ENCODE measurements around the gene ARHGAP10.

DNA sequence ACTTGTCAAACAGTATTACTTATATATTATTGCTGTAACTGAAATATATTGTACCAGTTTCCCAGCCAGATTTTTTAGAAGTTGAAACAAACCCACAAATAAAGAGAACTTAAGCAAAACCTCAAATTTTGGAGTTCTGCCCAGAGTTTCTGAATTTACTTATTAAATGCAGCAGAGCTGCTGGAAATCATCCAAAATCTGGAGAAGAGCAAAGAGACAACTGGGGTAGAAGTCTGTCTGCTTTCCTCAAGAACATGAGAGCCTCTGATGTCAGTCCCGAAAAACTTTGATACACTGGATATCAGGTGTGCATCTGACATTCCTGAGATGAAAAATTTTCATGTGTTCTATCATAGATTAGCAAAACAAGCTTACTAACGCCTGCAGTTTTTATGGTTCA lies 384.4 kb downstream of the ARHGAP10 start:
- no peak for TF ChIP-seq EZH2 (IDR thresholded peaks at IDR 0.05; ENCODE audit: insufficient read depth, low read length)
- TF ChIP-seq, protein P1, sequence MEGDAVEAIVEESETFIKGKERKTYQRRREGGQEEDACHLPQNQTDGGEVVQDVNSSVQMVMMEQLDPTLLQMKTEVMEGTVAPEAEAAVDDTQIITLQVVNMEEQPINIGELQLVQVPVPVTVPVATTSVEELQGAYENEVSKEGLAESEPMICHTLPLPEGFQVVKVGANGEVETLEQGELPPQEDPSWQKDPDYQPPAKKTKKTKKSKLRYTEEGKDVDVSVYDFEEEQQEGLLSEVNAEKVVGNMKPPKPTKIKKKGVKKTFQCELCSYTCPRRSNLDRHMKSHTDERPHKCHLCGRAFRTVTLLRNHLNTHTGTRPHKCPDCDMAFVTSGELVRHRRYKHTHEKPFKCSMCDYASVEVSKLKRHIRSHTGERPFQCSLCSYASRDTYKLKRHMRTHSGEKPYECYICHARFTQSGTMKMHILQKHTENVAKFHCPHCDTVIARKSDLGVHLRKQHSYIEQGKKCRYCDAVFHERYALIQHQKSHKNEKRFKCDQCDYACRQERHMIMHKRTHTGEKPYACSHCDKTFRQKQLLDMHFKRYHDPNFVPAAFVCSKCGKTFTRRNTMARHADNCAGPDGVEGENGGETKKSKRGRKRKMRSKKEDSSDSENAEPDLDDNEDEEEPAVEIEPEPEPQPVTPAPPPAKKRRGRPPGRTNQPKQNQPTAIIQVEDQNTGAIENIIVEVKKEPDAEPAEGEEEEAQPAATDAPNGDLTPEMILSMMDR (IDR thresholded peaks at IDR 0.05; ENCODE audit: insufficient read depth, low read depth, low read length): no peak

All from astrocyte (in vitro differentiated cells and primary cell).